HPDE6-E6E7 (cell line): ENCODE results near the gene ACBD6.

Source experiments
- DNase-seq: peaks from one replicate; pipeline ENCODE4 v3.0.0; 2011; ENCODE audit warnings: missing footprints; ENCODE audit errors: extremely low spot score

Gene ACBD6

GRCh38 chr1:180270530-180271271, 231.7 kb downstream of the ACBD6 start:
- no peak for DNase-seq

- DNase-seq: peak; percentile 46
Observed at GRCh38 chr1:180269645-180270529, 232.5 kb downstream of the ACBD6 start.

GRCh38 chr1:180268556-180269075, 233.8 kb downstream of the ACBD6 start:
- DNase-seq: no peak

- no peak for DNase-seq
Observed at GRCh38 chr1:180267761-180268555, 234.4 kb downstream of the ACBD6 start.

- DNase-seq: no peak
Observed at GRCh38 chr1:180267211-180267561, 235.2 kb downstream of the ACBD6 start.

- DNase-seq: no peak
Observed at GRCh38 chr1:180266275-180267210, 235.8 kb downstream of the ACBD6 start.

- DNase-seq: no peak
Observed at GRCh38 chr1:180265871-180266270, 236.5 kb downstream of the ACBD6 start.

- no peak for DNase-seq
Observed at GRCh38 chr1:180265201-180265600, 237.2 kb downstream of the ACBD6 start.

- no peak for DNase-seq
Observed at GRCh38 chr1:180264595-180264994, 237.8 kb downstream of the ACBD6 start.

- DNase-seq: no peak
Observed at GRCh38 chr1:180262628-180263488, 239.5 kb downstream of the ACBD6 start.

GRCh38 chr1:180261524-180262155, 240.7 kb downstream of the ACBD6 start:
- no peak for DNase-seq

GRCh38 chr1:180261030-180261429, 241.3 kb downstream of the ACBD6 start:
- DNase-seq: no peak

- DNase-seq: no peak
Observed at GRCh38 chr1:180260541-180260940, 241.8 kb downstream of the ACBD6 start.

GRCh38 chr1:180259431-180260338, 242.7 kb downstream of the ACBD6 start:
- DNase-seq: no peak

GRCh38 chr1:180258935-180259334, 243.4 kb downstream of the ACBD6 start:
- DNase-seq: no peak

GRCh38 chr1:180258290-180258689, 244.1 kb downstream of the ACBD6 start:
- DNase-seq: no peak

GRCh38 chr1:180257486-180257885, 244.9 kb downstream of the ACBD6 start:
- no peak for DNase-seq

GRCh38 chr1:180257028-180257386, 245.4 kb downstream of the ACBD6 start:
- DNase-seq: no peak
